ENCODE results near the gene ASIC4. TPM values are rescaled to one million over a fixed set of nuclear protein-coding genes. Genes with fewer than 3 reads are reported as not detected.

The ASIC4 gene
- total and polyA plus RNA-seq, 2 experiments from 2014 or later: not detected

GRCh38 chr2:219511547-219512325, 2.5 kb upstream of the ASIC4 start:
- H3K27me3 ChIP-seq: peaks cover 49% of the 10 kb centered on the region
- H3K36me3 ChIP-seq (replicated peaks; ENCODE audit: insufficient read depth, low read depth): no peaks in the 10 kb centered on the region
- H2AFZ ChIP-seq: no peak overlapping the region
- no peaks in the 10 kb centered on the region for H3K9me2 ChIP-seq (replicated peaks; ENCODE audit: insufficient read depth)
- H3K4me2 ChIP-seq: no peak overlapping the region
- DNase-seq (ENCODE audit: low spot score): no peak
- H3K4me1 ChIP-seq (ENCODE audit: insufficient read depth): peaks cover 33% of the 10 kb centered on the region
- no peaks in the 10 kb centered on the region for H3K9me3 ChIP-seq (ENCODE audit: low read depth)
- no peak overlapping the region for H3K27ac ChIP-seq
- 52% methylated on average over 9 of the region's 15 CpGs for WGBS (ENCODE audit: low lambda C conversion rate, missing lambda C conversion rate)
- no peaks in the 10 kb centered on the region for H4K20me1 ChIP-seq (ENCODE audit: insufficient read depth, poor library complexity, severe bottlenecking)
- TF ChIP-seq EZH2 (IDR thresholded peaks at IDR 0.05; ENCODE audit: borderline replicate concordance): no peak
- no peak for TF ChIP-seq EZH2phosphoT487 (IDR thresholded peaks at IDR 0.05; ENCODE audit: low read depth, severe bottlenecking, unreplicated experiment)
- TF ChIP-seq CTCF (IDR thresholded peaks at IDR 0.05; ENCODE audit: poor library complexity): no peak
- H3K4me3 ChIP-seq: no peak overlapping the region
- H3K79me2 ChIP-seq: no peaks in the 10 kb centered on the region

GRCh38 chr2:219512524-219513216, 1.6 kb upstream of the ASIC4 start:
- H3K9me3 ChIP-seq (ENCODE audit: low read depth): no peaks in the 10 kb centered on the region
- H3K4me1 ChIP-seq (ENCODE audit: insufficient read depth): peaks cover 33% of the 10 kb centered on the region
- no peaks in the 10 kb centered on the region for H3K79me2 ChIP-seq
- 46% methylated on average over 6 of the region's 16 CpGs for WGBS (ENCODE audit: low lambda C conversion rate, missing lambda C conversion rate)
- H3K27me3 ChIP-seq: peaks cover 51% of the 10 kb centered on the region
- no peak overlapping the region for H3K27ac ChIP-seq
- no peak for DNase-seq (ENCODE audit: low spot score)
- no peak for TF ChIP-seq EZH2 (IDR thresholded peaks at IDR 0.05; ENCODE audit: borderline replicate concordance)
- TF ChIP-seq EZH2phosphoT487 (IDR thresholded peaks at IDR 0.05; ENCODE audit: low read depth, severe bottlenecking, unreplicated experiment): no peak
- no peak for TF ChIP-seq CTCF (IDR thresholded peaks at IDR 0.05; ENCODE audit: poor library complexity)
- H4K20me1 ChIP-seq (ENCODE audit: insufficient read depth, poor library complexity, severe bottlenecking): no peaks in the 10 kb centered on the region
- no peaks in the 10 kb centered on the region for H3K9me2 ChIP-seq (replicated peaks; ENCODE audit: insufficient read depth)
- H2AFZ ChIP-seq: no peak overlapping the region
- no peaks in the 10 kb centered on the region for H3K36me3 ChIP-seq (replicated peaks; ENCODE audit: insufficient read depth, low read depth)
- H3K4me2 ChIP-seq: no peak overlapping the region
- H3K4me3 ChIP-seq: no peak overlapping the region

- no peaks in the 10 kb centered on the region for H3K9me3 ChIP-seq (ENCODE audit: low read depth)
- H3K4me2 ChIP-seq: peak overlapping the region; percentile 67
- H3K4me1 ChIP-seq (ENCODE audit: insufficient read depth): peaks cover 32% of the 10 kb centered on the region
- H2AFZ ChIP-seq: no peak overlapping the region
- DNase-seq (ENCODE audit: low spot score): no peak
- H3K9me2 ChIP-seq (replicated peaks; ENCODE audit: insufficient read depth): no peaks in the 10 kb centered on the region
- no peak overlapping the region for H3K4me3 ChIP-seq
- H4K20me1 ChIP-seq (ENCODE audit: insufficient read depth, poor library complexity, severe bottlenecking): no peaks in the 10 kb centered on the region
- no peak overlapping the region for H3K27ac ChIP-seq
- H3K36me3 ChIP-seq (replicated peaks; ENCODE audit: insufficient read depth, low read depth): no peaks in the 10 kb centered on the region
- WGBS (ENCODE audit: low lambda C conversion rate, missing lambda C conversion rate): 18% methylated on average over 4 of the region's 4 CpGs
- no peaks in the 10 kb centered on the region for H3K79me2 ChIP-seq
- TF ChIP-seq CTCF (IDR thresholded peaks at IDR 0.05; ENCODE audit: poor library complexity) (no peak), EZH2phosphoT487 (IDR thresholded peaks at IDR 0.05; ENCODE audit: low read depth, severe bottlenecking, unreplicated experiment) (no peak), EZH2 (IDR thresholded peaks at IDR 0.05; ENCODE audit: borderline replicate concordance) (no peak)
- H3K27me3 ChIP-seq: peaks cover 56% of the 10 kb centered on the region
Measured at GRCh38 chr2:219513787-219514186, 495 bp upstream of the ASIC4 start.

Data from hepatocyte (in vitro differentiated cells).